NCI-H2196 (cell line): ENCODE results near the gene SH3PXD2B.
"Not testable (repeated sequence)": the region's sequence is repeated elsewhere in the genome, so short reads cannot be mapped to it uniquely, and the experiment has no call there.

ENCODE experiments used
- DNase-seq: peaks from one replicate; lab custom pipeline; 2025; ENCODE audit not compliant: unreplicated experiment; lab: John Stamatoyannopoulos, UW

The SH3PXD2B gene

GRCh38 chr5:172311026-172311425, 143.3 kb downstream of the SH3PXD2B start:
- DNase-seq, result no peak

- DNase-seq, result no peak
Observed at GRCh38 chr5:172305380-172305779, 148.9 kb downstream of the SH3PXD2B start.

GRCh38 chr5:172303572-172304335, 150.6 kb downstream of the SH3PXD2B start:
- no peak for DNase-seq

- no peak for DNase-seq
Observed at GRCh38 chr5:172303162-172303561, 151.2 kb downstream of the SH3PXD2B start.

GRCh38 chr5:172302047-172302710, 152.1 kb downstream of the SH3PXD2B start:
- no peak for DNase-seq

- DNase-seq, result no peak
Observed at GRCh38 chr5:172299916-172300439, 154.3 kb downstream of the SH3PXD2B start.

GRCh38 chr5:172294831-172295230, 159.5 kb downstream of the SH3PXD2B start:
- no peak for DNase-seq

- no peak for DNase-seq
Observed at GRCh38 chr5:172293745-172294342, 160.5 kb downstream of the SH3PXD2B start.

- DNase-seq, result peak; percentile 82
Observed at GRCh38 chr5:172293054-172293744, 161.1 kb downstream of the SH3PXD2B start.

- DNase-seq, result not testable (repeated sequence)
Observed at GRCh38 chr5:172291837-172292236, 162.5 kb downstream of the SH3PXD2B start.

GRCh38 chr5:172288465-172288864, 165.9 kb downstream of the SH3PXD2B start:
- DNase-seq, result no peak

- not testable (repeated sequence) for DNase-seq
Observed at GRCh38 chr5:172287140-172287539, 167.2 kb downstream of the SH3PXD2B start.

- no peak for DNase-seq
Observed at GRCh38 chr5:172285226-172286143, 168.8 kb downstream of the SH3PXD2B start.

- no peak for DNase-seq
Observed at GRCh38 chr5:172284611-172284980, 169.7 kb downstream of the SH3PXD2B start.

- DNase-seq, result peak; percentile 86
Observed at GRCh38 chr5:172283862-172284610, 170.3 kb downstream of the SH3PXD2B start.

GRCh38 chr5:172283020-172283861, 171.1 kb downstream of the SH3PXD2B start, which contains the start of gene UBTD2:
TSS of gene UBTD2 (minus strand) at chr5:172283764. CDS start at chr5:172283665, 99 bp downstream.
- DNase-seq, result peak; percentile 86

GRCh38 chr5:172282272-172283019, 171.9 kb downstream of the SH3PXD2B start:
- DNase-seq, result no peak

- DNase-seq, result no peak
Observed at GRCh38 chr5:172281346-172281745, 173.0 kb downstream of the SH3PXD2B start.
